ENCODE data around the gene CACNA2D4. TPM values are rescaled to one million over a fixed set of nuclear protein-coding genes. Genes with fewer than 3 reads are reported as not detected.
A peak's percentile ranks its signal among the peaks of the same experiment; 100 is the strongest.

The CACNA2D4 gene, protein sequence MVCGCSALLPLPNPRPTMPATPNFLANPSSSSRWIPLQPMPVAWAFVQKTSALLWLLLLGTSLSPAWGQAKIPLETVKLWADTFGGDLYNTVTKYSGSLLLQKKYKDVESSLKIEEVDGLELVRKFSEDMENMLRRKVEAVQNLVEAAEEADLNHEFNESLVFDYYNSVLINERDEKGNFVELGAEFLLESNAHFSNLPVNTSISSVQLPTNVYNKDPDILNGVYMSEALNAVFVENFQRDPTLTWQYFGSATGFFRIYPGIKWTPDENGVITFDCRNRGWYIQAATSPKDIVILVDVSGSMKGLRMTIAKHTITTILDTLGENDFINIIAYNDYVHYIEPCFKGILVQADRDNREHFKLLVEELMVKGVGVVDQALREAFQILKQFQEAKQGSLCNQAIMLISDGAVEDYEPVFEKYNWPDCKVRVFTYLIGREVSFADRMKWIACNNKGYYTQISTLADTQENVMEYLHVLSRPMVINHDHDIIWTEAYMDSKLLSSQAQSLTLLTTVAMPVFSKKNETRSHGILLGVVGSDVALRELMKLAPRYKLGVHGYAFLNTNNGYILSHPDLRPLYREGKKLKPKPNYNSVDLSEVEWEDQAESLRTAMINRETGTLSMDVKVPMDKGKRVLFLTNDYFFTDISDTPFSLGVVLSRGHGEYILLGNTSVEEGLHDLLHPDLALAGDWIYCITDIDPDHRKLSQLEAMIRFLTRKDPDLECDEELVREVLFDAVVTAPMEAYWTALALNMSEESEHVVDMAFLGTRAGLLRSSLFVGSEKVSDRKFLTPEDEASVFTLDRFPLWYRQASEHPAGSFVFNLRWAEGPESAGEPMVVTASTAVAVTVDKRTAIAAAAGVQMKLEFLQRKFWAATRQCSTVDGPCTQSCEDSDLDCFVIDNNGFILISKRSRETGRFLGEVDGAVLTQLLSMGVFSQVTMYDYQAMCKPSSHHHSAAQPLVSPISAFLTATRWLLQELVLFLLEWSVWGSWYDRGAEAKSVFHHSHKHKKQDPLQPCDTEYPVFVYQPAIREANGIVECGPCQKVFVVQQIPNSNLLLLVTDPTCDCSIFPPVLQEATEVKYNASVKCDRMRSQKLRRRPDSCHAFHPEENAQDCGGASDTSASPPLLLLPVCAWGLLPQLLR
- total RNA-seq: 1 to 10 TPM; 1.4 to 3.3 (median 3.0) TPM

GRCh38 chr12:1918081-1918883 lies at the start of gene CACNA2D4:
Gene CACNA2D4 (minus strand): TSS chr12:1918652. CDS start chr12:1918473, 179 bp downstream.
- ATAC-seq: no peak
- TF ChIP-seq EP300 (IDR thresholded peaks at IDR 0.05): no peak
- TF ChIP-seq CTCF (IDR thresholded peaks at IDR 0.05): no peak
- no peak for TF ChIP-seq POLR2A (IDR thresholded peaks at IDR 0.05)
- TF ChIP-seq POLR2AphosphoS5 (IDR thresholded peaks at IDR 0.05): no peak
- Histone ChIP-seq H3K4me3 (peak within 1 kb of the TSS in 1 of 2 donors; percentile 36), H3K27ac (peak within 1 kb of the TSS in 3 of 4 donors; percentile 24 to 59 (median 53)), H3K4me1 (peaks cover 0 to 12% (median 4%) of the 10 kb centered on the region in 3 donors), H3K9me3 (no peaks in the 10 kb centered on the region), H3K36me3 (no peaks in the 10 kb centered on the region), H3K27me3 (no peaks in the 10 kb centered on the region)
- 55 to 64% methylated on average over 6 of the region's 18 CpGs for WGBS, 2 donors (ENCODE audit: low coverage in 1 of 2)

- 18 to 63% methylated on average over 3 to 4 of the region's 4 CpGs for WGBS, 2 donors (ENCODE audit: low coverage in 1 of 2)
- Histone ChIP-seq H3K9me3 (no peaks in the 10 kb centered on the region), H3K27me3 (no peaks in the 10 kb centered on the region), H3K4me3 (no peak overlapping the region), H3K36me3 (peaks cover 0 to 44% of the 10 kb centered on the region in 2 donors), H3K27ac (peak overlapping the region; percentile 61 to 88 (median 80)), H3K4me1 (peaks cover 0 to 63% (median 19%) of the 10 kb centered on the region in 3 donors)
- TF ChIP-seq POLR2AphosphoS5 (IDR thresholded peaks at IDR 0.05): peak; percentile 57
- no peak for TF ChIP-seq CTCF (IDR thresholded peaks at IDR 0.05)
- TF ChIP-seq POLR2A (IDR thresholded peaks at IDR 0.05): no peak
- TF ChIP-seq EP300 (IDR thresholded peaks at IDR 0.05): no peak
- ATAC-seq: peak; percentile 77
Observed at GRCh38 chr12:1966561-1967226, 48.2 kb upstream of the CACNA2D4 start.

DNA sequence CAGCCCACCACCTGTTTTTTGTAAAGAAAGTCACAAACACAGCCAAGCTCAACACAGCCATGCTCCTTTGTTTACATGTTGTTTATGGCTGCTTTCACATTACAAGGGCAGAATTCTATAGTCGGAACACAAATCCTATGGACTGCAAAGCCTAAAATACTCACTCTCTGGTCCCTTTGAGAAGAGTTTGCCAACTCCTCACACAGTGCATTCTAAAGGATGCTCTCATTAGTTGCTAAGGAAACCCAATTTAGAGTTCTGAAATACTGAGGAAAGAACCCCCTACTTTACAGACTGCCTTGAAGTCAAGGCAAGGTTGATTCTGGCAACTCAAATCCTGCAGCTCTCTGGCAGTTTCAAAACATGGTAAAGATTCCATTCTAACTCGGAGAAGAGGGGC lies 47.5 kb upstream of the CACNA2D4 start:
- Histone ChIP-seq H3K27ac (peak overlapping the region; percentile 61 to 88 (median 80)), H3K36me3 (peaks cover 0 to 50% of the 10 kb centered on the region in 2 donors), H3K4me3 (no peak overlapping the region), H3K4me1 (peaks cover 0 to 57% (median 17%) of the 10 kb centered on the region in 3 donors), H3K27me3 (no peaks in the 10 kb centered on the region), H3K9me3 (no peaks in the 10 kb centered on the region)
- 32 to 93% methylated on average over 2 of the region's 2 CpGs for WGBS, 2 donors (ENCODE audit: low coverage in 1 of 2)
- TF ChIP-seq EP300 (IDR thresholded peaks at IDR 0.05) (no peak), POLR2AphosphoS5 (IDR thresholded peaks at IDR 0.05) (no peak), CTCF (IDR thresholded peaks at IDR 0.05) (no peak), POLR2A (IDR thresholded peaks at IDR 0.05) (no peak)
- no peak for ATAC-seq

All from gastroesophageal sphincter (tissue), 4 donors.